CD4-positive, alpha-beta T cell treated with Interleukin-4 for 1 hour (primary cell): ENCODE results near the gene KCNC1.

Experiments
- DNase-seq, 2 donors: peaks; one replicate each; pipeline ENCODE4 v3.0.0-alpha.2; 2020 to 2022

KCNC1 gene

DNA sequence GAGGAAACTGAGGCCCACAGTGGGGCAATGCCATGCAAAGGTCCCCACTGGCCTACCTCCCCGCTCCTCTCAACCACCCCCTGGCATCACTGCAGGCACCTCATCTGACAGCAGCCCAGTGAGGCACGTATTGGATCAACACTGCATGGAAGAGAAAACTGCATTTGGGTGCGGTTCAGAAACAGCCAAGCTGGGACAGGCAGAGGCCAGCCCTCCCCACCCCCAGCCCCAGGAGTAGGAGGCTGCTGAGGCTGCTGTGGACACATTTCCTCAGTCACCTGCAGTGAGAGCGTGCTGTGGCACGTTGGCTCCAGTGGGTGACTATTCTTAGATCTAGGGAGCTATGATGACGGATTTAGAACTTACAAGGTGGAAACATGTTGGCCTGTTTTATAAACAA is 63.7 kb downstream of the KCNC1 start:
- no peak for DNase-seq

DNA sequence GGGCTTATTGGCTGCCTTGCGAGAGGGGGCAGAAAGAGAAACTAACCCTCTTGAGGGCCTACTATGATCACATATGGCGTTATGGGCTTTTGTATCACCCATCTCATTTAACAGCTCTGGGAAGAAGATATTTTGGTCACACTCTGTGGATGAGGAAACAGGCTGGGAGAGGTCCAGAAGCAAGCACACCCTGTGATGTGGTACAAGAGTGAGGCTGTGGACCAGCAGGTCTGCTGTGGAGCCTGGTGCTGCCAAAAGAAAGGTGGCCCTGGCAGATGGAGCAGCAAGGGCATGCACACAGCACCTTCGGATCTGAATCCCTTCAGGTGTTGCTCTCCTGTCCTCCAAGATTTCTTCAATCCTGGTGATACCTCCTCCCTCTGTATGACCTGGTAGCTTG is 64.1 kb downstream of the KCNC1 start:
- no peak for DNase-seq

DNA sequence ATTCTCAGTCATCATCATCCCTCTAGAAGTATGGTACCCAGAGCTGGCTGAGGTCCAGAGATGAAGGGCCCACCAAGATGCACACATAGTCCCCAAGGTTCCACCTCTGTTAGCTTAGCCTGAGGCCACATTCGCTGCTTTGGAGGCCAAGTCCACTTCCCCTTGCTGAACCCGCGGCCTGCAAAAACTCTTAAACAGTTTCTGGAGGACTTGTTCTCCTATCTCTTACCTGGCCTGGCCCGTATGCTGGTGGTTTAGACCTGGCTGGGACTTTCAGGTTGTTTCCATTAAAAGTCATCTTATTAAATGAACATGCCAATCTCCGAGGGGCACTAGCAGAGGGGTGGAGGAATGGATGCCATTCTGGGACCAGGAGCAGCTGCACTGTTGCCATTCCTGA is 64.6 kb downstream of the KCNC1 start:
- DNase-seq: no peak

DNA sequence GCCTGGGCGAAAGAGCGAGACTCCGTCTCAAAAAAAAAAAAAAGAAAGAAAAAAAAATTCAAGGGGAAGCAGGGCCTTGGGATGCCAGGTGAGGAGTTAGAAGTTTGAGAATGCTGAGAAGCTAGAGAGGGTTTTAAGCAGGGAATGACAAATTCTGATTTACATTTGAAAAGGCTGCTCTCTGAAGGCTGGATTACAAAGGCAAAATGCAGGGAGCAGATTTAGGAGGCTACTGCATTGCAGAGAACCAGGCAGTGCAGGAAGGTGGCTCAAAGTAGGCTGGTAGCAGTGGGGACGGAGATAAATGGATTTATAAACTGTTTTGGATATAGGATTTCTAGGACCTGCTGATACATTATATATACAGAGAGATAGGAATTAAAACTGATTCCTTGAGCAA is 66.6 kb downstream of the KCNC1 start:
- DNase-seq: no peak

DNA sequence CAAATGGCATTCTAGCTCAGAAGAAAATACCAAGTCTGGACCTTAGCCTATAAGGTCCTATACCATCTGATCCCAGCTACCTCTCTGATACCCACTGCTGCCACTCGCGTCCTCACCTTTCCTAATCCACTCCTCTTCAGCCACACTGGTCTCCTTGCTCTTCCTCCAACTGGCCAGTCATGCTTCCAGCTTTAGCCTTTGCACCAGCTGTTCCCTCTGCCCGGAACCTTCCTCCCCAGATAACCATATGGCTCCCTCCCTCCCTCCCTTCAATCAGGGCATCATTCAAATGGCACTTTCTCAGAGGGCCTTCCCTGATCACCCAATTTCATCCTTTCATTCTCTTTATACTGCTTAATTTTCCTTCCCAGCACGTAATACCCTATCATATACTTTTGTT is 67.9 kb downstream of the KCNC1 start:
- no peak for DNase-seq

DNA sequence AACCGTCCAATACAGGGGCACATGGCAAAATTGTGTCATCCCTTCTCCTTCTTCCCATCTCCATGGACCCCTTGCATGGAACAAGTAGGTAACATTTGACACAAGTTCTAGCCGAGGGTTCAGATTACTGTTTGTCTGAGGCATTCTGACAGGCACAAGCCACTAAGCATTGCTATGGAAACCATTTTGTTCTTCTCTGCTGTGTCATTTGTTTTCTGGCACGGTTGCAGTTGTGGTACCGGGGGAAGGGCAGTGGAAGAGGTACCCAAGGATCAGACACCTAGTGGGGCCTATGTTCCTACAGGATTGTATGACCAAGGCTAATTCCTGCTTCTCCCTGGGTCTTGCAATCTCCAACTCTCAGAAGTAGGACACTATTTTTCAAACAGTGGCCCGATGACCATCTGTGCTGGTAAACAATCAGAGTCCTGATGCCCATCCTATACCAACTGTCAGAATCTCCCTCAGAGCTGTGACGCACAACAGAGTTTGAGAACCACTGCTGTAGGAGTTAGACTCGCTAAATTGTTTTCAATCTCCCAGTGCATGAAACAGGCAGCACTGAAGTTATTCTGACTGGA is 69.3 kb downstream of the KCNC1 start:
- DNase-seq: no peak

DNA sequence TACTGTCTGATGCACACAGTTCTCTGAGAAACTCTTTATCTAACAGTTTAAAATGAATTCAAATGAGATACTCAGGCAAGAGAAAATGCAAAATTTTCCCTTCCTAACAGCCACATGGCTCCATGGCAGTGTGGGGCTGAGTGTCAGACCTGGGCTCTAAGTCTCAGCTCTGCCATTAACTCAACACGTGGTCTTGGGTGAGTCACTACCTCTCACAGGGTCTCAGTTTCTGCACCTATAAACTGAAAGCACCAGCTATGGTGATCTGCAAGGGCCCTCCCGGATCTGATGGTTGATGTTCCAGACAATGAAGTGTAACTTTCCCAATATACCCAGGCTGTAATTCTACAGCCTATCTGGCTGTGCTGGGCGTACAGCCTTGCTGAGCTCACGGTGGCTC is 70.5 kb downstream of the KCNC1 start:
- no peak for DNase-seq

DNA sequence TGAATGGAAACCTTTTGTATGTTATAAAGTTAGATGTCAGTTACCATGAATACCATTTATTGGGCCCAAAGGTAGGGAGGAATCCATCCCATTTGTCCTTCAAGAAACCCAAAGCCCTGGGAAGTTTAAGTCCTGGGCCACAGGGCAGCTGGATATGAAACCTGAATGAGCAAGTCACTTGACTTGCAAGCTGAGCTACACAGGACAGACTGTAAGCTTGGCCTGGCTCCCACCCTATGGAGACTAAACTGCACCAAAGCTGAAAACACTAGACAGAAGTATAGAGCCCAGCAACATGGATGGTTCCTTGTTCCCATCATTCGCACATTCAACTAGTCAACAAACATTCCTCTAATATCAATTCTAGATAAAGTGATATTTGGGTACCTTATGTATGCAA is 71.3 kb downstream of the KCNC1 start:
- no peak for DNase-seq

DNA sequence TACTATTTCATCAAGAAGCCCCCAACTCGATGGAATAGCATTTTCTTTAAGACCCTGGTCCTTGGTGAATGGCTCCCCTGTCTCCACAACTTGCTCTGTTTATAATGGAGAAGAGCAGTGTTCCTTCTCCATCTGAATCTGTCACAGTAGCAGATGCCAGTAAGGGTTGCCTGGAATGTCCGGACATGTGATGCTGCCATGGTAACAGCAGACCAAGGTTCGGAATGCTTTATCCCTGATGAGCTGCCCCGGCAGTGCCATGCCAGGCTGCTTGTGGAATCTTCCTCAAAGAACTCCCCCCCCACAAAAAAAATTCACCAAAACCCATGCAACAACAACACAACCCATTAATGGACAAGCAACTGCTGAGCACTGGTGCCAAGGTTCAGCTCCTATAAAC is 72.5 kb downstream of the KCNC1 start:
- DNase-seq: no peak

DNA sequence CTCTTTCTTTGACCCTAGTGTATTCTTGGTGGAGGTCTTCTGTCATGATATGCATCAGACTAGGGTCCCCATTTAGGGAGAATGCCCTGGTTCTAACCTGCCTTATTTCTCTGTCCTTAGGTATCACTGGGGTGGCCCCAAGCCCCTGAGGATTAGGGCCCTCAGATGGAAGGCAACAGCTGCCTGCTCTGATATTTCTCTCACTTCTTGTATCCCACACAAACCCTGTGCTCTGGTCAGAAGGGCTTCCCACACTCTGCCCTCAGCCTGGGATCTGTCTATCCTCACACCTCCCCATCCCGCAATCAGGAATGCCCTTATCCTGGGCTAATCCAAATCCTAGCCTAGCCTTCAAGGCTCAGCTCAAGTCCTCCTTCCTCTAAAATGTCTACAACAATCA is 75.5 kb downstream of the KCNC1 start:
- DNase-seq: no peak

DNA sequence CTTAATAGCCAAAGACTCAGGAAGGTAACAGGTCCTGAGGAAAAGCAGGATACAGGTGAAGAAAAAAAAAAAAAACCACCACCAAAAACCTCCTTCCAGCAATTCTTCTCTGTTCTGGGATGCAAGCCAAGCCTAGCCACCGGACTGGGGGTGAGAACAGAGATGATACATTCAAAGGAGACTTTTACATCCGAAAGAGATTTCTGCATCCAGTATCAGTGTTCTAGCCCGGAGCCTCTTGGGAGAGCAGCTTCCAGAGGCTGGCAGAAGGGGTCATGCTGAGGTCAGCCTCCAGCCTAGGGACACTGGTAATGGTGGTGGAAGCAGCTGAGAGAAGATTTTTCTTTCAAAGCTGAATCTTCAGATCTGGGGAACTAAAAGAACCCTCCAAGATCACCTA is 76.2 kb downstream of the KCNC1 start:
- no peak for DNase-seq

DNA sequence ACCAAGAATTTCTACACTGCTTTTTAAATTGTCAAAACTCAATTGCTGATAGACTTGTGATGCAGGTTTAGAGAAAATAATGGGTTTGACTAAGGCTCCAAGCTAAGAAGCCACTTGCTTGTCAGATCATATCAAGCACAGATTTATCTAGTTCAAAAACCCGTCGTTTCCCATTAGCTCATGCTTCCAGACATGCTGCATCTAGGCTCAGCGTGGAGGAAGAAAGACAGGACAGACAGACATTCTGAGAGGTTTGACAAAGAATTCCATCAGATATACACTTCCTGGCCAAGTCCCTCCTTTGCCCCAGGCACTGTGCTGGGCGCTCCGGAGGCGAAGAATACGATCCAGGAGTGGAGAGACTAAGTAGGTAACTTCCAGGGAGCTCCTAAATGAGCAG is 76.8 kb downstream of the KCNC1 start:
- no peak for DNase-seq

DNA sequence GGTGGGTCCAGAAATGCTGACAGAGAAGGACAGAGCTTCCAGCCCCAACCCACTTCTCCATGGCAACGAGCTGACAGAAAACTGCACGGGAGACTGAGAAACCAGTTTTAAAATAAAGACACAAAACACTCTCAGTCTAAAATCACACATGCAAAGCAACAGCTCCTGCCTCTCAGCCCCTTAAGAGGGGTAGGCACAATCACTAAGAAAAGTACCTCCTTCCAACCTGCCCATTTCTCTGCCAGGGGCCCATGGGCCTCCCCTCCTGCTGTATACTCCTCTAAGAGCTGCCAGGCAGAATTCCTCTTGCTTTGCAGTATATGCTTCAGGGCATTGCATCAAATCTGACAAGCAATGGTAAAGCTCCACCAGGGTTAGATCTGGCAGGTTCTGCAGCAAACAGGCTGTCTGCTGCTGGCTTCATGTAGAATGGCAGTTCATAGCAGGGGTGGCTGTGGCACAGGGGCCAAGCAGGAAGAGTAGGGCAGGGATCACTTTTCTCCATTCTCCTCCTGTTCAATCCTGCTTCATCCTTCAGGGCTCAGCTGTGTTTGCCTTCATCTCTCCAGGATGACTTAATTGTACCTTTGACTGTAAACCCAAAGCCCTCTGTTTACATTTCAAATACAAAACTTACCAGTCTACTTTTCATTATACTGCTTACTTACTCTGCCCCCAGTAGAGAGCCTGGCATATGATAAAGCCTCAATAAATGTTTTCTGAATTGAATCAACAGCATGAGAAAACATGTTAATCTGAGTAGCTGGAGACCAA is 77.7 kb downstream of the KCNC1 start:
- DNase-seq: no peak

DNA sequence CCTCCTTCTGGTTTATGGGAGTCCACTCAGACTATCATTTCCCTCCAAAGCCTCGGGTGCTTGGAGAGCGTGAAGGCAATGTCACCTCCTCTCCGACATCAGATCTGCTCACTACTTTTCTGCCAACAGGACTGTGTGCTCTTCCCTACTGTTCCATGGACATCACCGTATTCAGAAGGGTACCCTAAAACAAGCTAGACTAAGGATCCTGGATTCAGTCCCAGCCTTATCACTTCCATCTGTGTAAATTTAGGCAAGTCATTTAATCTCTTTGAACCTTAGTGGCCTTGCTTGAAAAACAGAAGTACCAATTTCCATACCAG is 78.2 kb downstream of the KCNC1 start:
- DNase-seq: no peak

DNA sequence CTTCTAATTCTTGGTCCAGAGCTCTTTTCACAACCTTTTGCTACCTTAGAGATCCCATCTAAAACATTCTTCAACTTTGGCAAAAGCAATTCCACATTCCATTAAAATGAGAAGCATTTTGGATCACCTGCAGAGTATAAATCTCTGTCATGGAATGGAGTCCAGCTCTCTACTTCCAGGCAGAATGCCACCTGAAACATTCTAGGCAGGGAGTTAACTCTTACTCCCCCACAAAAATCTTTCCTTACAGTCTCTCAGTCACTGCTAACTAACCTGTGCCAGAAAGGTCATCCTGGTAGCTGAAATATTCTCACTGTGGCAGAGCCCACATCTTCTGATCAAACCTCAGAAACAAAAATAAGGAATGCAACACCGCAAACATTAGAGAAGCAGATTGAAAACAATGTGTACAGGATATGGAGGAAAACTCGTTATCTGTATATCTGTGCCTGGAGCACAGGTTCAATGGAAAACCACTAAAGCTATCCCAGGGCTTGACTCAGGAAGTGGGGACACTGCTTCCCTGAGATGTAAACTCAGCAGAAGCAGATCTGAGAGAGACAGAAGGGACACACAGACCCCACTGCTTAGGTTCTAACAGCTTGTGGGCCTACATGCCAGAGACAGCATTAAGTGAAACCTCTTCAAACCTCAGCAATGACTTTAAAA is 78.9 kb downstream of the KCNC1 start:
- DNase-seq: no peak

DNA sequence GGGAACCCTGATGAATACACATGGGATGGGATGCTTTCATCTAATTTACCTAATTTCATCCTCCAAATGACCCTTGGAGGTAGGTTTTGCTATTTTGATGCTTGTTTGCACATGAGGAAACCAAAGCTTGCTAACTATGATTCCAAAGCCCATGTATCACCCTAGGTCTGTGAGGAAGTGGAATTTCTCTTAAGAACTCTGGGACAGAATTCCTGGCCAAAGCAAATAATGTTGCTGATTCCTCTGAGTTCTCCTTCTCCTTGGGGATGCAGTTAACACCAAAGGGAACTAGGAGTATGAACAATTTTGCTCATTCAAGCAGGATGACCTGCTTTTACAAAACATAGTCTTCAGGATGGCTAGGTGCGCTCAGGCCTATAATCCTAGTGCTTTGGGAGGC is 80.0 kb downstream of the KCNC1 start:
- no peak for DNase-seq

DNA sequence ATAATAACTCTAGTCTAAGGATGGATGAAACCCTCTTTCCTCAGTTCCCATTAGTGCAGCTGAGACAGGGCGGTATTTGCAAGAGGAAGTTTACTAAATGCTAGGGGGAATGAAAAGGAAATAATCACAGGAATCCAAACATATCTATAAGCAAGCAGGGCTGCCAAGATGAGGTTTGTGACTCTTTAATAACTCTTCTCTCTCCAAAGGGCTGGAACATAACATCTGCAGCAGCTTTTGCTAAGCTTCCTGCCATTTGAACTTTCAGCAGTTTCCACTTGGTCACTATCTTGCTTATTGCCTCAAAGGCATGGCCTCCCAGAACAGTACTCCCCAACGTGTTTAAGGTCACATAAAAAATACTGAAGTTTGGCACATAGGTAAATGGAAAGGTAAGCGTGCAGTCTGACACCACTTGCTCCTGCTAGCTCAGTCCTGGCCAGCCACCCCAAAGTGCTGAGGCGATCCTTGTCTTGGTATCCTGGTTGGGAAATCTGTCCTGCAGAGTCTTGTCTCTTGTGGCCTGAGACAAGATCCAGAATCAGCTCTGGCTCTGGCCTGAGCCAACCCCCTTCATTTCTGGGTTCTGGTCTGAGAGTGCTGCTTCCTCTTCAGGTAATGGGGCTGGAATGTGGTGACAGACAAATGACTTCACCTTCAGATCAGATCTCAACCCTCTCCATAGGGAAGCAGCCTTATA is 81.8 kb downstream of the KCNC1 start:
- DNase-seq: no peak

DNA sequence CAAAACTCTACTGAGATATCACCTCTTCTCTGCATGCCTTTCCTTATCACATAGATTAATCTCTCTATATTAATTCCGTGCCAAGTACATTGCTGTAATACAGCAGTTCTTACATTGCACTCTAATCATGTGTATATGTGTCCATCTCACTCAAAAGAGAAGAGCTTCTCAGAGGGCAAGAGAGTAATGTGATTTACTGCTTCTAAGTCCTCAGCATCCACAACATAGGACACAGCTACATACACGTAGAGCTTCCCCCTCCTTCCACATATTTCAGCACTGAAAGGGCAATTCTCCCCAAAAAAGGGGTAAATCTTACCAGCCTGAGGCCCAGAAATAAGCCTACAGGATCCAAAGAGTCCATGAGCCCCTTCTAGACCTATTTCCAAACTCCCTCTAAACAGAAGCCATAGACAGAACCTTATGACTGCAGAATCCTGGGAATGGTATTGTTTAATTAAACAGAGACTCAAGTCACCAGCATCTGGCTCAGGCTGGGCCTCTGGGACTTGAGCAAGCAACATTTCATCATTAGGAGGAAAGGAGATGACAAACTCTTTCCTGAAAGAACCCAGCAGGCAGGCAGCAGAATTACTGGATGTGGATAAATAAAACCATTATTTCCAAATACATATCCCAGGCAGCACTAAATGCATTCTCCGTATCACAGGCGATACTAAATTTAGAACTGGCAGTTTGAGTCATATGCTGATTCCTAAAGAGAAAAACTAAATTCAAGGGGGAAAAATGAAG is 87.2 kb downstream of the KCNC1 start:
- DNase-seq: no peak

DNA sequence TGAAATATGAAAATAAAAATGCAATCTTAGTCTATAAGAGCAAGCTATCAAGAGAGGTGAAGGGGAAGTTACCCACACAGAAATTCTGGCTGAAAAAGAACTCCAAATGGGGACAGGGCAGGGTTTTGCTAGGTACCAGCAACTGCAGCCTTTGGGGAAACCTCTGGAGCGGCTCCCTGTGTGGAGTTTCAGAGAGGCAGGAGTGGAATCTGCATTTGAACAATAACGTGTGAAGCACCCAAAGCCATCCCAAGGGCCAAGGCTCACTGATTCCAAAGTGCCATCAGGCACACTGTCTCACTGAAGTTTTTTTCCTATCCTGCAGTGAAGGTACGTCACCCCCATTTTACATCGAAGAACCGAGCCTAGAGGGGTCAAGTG is 87.8 kb downstream of the KCNC1 start:
- no peak for DNase-seq

DNA sequence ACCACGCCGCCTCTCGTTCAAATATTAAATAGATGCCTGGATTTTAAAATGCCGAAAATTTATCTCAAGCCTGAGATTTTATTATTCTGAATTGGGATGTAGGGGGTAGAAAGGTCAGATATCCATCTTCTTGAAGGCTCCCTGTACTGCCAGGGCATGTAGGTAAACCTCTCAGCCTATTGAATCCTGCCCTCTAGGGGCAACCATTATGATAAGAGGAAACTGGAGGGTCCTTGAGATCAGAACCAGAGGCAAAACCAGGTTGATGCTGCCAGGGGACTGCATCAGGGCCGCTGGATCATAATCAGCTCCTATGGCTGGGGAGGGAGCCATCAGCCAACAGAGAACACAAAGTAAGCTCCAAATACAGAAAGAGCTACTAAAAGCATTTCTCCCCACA is 92.4 kb downstream of the KCNC1 start:
- DNase-seq: no peak

DNA sequence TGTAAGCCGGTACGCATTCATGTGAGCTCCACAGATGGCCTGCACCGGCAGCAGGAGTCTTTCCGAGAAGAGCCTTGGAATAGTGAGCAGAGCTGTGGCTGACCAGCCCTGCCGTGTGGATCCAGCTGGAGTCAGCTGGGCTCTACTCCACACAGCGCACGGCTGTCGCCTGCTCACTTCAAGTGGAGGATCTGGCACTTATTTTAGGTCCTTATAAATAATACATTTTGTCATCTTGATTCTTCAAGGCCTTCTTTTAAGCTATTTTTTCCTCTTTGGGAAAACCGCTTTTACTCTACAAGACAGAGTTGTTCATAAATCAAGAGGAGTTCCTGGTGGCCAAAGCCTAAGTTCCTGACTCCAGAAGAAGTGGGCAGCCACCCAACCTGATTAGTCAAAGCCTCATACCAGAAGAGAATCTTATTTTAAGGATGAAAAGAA is 93.8 kb downstream of the KCNC1 start:
- no peak for DNase-seq

DNA sequence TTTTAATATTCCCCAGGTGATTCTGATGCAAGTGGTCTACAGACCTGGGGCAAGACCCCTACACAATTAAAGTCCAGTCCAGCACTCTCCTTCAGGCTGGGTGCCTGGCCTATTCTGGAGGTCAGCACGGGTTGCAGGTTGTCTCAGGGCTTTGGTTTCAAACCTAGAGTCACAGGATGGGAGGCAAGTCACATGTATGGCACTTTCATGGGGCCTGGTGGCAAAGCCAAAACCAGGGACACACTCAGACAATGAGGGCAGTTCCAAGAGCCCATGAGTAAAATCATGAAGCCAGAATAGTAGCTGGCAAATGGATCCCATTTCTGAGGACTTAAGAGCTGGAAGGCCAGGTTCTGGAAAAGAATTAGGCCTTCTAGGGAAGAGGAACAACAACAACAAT is 96.6 kb downstream of the KCNC1 start:
- no peak for DNase-seq

DNA sequence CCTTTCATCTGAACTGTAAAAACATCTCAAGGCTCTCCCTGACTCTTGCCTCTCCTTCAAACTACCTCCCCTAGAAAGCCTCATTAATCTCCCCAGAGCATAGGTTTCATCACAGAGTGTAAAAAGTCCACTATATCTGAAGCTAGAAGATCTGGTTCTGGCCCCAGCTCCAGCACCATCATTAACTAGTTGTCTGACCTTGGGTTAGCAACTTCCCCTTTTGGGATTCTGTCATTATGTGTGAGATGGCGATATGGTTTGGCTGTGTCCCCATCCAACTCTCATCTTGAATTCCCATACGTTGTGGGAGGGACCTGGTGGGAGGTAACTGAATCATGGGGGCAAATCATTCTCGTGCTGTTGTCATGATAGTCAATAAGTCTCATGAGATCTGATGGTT is 97.3 kb downstream of the KCNC1 start:
- no peak for DNase-seq
